Measurements from ENCODE around the gene LDLRAD1.

DNA sequence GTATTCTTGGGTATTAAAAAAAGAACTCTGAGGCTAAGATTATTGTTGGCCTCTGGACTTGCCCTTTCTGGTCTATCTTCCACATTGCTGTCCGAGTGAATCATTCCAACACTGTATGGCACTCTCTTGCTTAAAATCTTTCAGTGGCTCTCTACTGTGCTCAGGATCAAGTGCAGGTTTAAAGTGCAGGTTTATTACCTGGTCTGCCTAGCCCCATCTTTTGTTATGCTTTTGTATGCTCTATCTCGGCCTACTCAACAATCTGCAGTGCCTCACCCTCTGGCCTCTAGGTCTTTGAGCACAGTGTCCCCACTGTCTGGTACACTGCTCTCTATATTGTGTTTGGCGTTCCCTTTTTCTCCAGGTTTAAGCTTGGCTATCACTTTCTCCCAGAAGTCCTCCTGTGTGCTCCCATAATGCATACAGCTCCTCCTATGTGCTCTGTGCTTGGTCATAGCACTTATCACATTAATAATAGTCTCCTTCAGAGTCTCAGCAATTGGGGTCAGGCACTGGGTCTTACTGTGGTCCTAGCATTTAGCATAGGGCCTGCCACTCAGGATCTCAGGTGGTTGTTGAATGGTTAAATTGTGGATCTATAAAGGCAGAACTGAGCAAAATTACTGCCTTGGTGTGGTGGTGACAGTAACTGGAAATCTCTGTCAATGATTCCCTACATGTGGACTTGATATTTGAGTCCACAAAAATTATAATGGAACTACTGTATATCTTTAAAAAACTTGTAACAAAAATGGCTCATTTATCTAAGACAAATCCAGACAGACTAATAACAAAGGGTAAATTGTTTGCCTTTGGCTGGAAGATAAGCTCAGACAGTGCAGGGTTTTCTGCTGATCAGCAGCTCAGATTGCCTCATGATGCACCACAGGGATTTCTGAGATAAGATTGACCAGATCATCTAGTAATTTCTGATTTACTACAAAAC, 10.6 kb upstream of the LDLRAD1 start:
- TF ChIP-seq, protein P1, sequence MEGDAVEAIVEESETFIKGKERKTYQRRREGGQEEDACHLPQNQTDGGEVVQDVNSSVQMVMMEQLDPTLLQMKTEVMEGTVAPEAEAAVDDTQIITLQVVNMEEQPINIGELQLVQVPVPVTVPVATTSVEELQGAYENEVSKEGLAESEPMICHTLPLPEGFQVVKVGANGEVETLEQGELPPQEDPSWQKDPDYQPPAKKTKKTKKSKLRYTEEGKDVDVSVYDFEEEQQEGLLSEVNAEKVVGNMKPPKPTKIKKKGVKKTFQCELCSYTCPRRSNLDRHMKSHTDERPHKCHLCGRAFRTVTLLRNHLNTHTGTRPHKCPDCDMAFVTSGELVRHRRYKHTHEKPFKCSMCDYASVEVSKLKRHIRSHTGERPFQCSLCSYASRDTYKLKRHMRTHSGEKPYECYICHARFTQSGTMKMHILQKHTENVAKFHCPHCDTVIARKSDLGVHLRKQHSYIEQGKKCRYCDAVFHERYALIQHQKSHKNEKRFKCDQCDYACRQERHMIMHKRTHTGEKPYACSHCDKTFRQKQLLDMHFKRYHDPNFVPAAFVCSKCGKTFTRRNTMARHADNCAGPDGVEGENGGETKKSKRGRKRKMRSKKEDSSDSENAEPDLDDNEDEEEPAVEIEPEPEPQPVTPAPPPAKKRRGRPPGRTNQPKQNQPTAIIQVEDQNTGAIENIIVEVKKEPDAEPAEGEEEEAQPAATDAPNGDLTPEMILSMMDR (IDR thresholded peaks at IDR 0.05): no peak
- TF ChIP-seq POLR2A (IDR thresholded peaks at IDR 0.05): no peak
- TF ChIP-seq POLR2AphosphoS5 (IDR thresholded peaks at IDR 0.05): no peak
- no peak for TF ChIP-seq EP300 (IDR thresholded peaks at IDR 0.05)

All from stomach (tissue), 4 donors.